HG03103 (cell line): Measurements from ENCODE around the gene VWA8.
"Not testable (repeated sequence)": the region's sequence is repeated elsewhere in the genome, so short reads cannot be mapped to it uniquely, and the experiment has no call there.

ENCODE experiments used
- ATAC-seq: cut with Tn5 transposase; IDR thresholded peaks from one replicate; pipeline ENCODE4 v1.9.1; 2021; ENCODE audit warnings: low read depth; ENCODE audit not compliant: unreplicated experiment

Gene VWA8

GRCh38 chr13:41862659-41863058 is 98.2 kb downstream of the VWA8 start:
- not testable (repeated sequence) for ATAC-seq

GRCh38 chr13:41859565-41859964 is 101.3 kb downstream of the VWA8 start:
- no peak for ATAC-seq

- ATAC-seq = no peak
Measured at GRCh38 chr13:41858780-41859179, 102.1 kb downstream of the VWA8 start.

- ATAC-seq = no peak
Measured at GRCh38 chr13:41854758-41855157, 106.2 kb downstream of the VWA8 start.

GRCh38 chr13:41851351-41851750 is 109.6 kb downstream of the VWA8 start:
- ATAC-seq = no peak

- ATAC-seq = no peak
Measured at GRCh38 chr13:41848435-41849255, 112.3 kb downstream of the VWA8 start.

GRCh38 chr13:41847216-41847615 is 113.7 kb downstream of the VWA8 start:
- no peak for ATAC-seq

- no peak for ATAC-seq
Measured at GRCh38 chr13:41842036-41842620, 118.8 kb downstream of the VWA8 start.

- no peak for ATAC-seq
Measured at GRCh38 chr13:41837629-41838028, 123.3 kb downstream of the VWA8 start.

- ATAC-seq = no peak
Measured at GRCh38 chr13:41835871-41836270, 125.0 kb downstream of the VWA8 start.

GRCh38 chr13:41834697-41835096 is 126.2 kb downstream of the VWA8 start:
- not testable (repeated sequence) for ATAC-seq

GRCh38 chr13:41833831-41834230 is 127.1 kb downstream of the VWA8 start:
- no peak for ATAC-seq

GRCh38 chr13:41833201-41833600 is 127.7 kb downstream of the VWA8 start:
- ATAC-seq = no peak

GRCh38 chr13:41827507-41828213 is 133.2 kb downstream of the VWA8 start:
- no peak for ATAC-seq

- no peak for ATAC-seq
Measured at GRCh38 chr13:41825691-41826090, 135.2 kb downstream of the VWA8 start.

GRCh38 chr13:41823476-41823875 is 137.4 kb downstream of the VWA8 start:
- ATAC-seq = no peak

- no peak for ATAC-seq
Measured at GRCh38 chr13:41822560-41822959, 138.3 kb downstream of the VWA8 start.

- no peak for ATAC-seq
Measured at GRCh38 chr13:41821238-41821594, 139.7 kb downstream of the VWA8 start.

- no peak for ATAC-seq
Measured at GRCh38 chr13:41820581-41821237, 140.2 kb downstream of the VWA8 start.

- no peak for ATAC-seq
Measured at GRCh38 chr13:41816057-41816456, 144.9 kb downstream of the VWA8 start.

GRCh38 chr13:41813426-41813825 is 147.5 kb downstream of the VWA8 start:
- ATAC-seq = no peak
